Measurements from ENCODE around the gene AMER2. TPM values are rescaled to one million over a fixed set of nuclear protein-coding genes. Genes with fewer than 3 reads are reported as not detected.
"Not testable (repeated sequence)": the region's sequence is repeated elsewhere in the genome, so short reads cannot be mapped to it uniquely, and the experiment has no call there.

Gene AMER2
- total RNA-seq, 1 experiment from 2014 or later: not detected

DNA sequence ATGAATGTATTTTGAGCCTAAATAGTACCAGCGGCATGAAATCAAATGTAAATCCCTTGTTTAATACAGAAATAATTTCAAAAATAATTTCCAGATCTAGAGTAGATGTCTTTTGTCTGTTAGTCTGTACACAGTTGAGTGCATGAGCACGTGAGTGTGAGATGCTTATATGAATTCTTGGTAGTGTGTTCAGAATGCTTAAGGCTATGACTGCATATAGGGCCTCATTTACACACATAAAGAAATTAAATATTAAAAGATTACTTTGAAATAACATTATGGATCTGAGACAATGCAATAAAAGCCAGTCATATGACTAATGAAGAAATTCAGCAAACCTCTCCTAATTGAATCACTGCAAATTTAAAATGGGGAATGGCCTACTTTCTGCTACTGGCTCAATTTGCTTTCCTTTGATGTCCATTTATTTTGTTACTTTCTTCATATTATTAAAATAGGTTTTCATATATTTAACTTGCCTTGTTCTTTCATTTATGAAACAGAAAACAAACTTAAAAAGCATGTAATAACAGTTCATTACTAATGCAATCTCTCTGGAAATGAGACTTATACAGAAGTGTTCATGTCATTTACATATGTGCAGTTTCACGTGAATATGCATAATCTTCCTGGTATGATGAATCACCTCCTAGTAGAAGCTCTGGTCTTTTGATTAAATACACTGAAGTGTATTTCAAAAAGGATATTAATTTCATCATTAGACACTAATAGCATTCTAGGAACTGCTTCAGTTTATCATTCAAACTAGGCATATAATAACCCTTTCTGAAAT is 4.5 kb downstream of the AMER2 start:
- H3K27me3 Mint-ChIP-seq (ENCODE audit: unreplicated experiment): no peaks in the 10 kb centered on the region
- DNase-seq: no peak
- BruUV-seq (replicated peaks): no TSS peak
- intact Hi-C loops (cut with micrococcal nuclease; ENCODE audit: unreplicated experiment): no loop called here
- TF ChIP-seq, protein P1, sequence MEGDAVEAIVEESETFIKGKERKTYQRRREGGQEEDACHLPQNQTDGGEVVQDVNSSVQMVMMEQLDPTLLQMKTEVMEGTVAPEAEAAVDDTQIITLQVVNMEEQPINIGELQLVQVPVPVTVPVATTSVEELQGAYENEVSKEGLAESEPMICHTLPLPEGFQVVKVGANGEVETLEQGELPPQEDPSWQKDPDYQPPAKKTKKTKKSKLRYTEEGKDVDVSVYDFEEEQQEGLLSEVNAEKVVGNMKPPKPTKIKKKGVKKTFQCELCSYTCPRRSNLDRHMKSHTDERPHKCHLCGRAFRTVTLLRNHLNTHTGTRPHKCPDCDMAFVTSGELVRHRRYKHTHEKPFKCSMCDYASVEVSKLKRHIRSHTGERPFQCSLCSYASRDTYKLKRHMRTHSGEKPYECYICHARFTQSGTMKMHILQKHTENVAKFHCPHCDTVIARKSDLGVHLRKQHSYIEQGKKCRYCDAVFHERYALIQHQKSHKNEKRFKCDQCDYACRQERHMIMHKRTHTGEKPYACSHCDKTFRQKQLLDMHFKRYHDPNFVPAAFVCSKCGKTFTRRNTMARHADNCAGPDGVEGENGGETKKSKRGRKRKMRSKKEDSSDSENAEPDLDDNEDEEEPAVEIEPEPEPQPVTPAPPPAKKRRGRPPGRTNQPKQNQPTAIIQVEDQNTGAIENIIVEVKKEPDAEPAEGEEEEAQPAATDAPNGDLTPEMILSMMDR (IDR thresholded peaks at IDR 0.05; ENCODE audit: unreplicated experiment): no peak
- H3K27ac Mint-ChIP-seq (ENCODE audit: unreplicated experiment): no peak overlapping the region
- H3K36me3 Mint-ChIP-seq (ENCODE audit: insufficient read depth, unreplicated experiment): no peaks in the 10 kb centered on the region
- CTCF ChIA-PET: no interaction called here
- no peak overlapping the region for H3K4me3 Mint-ChIP-seq (ENCODE audit: low read depth, unreplicated experiment)
- H3K9me3 Mint-ChIP-seq (ENCODE audit: low read depth, unreplicated experiment): peaks cover 5% of the 10 kb centered on the region
- H3K4me1 Mint-ChIP-seq (ENCODE audit: low read depth, unreplicated experiment): no peaks in the 10 kb centered on the region

DNA sequence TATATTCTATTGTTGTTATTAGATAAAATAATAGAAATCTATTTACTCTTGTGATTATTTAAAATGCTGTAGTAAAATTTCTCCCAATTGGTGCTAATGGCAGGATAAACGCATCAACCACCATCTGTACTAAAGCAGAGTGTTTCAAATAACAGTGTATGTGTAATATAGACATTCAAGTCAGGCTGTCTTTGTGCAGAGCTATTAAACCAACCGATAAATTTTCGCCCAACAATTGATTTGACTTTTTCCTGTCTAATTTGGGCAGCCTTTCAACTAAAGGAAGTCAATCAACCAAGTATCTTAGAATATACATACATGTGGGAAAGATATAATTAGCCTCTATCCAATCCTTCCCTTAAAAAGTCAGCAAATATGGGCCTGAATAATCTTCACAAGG is 5.8 kb downstream of the AMER2 start:
- TF ChIP-seq, protein P1 (IDR thresholded peaks at IDR 0.05; ENCODE audit: unreplicated experiment): no peak
- CTCF ChIA-PET: no interaction called here
- Mint-ChIP-seq H3K27me3 (ENCODE audit: unreplicated experiment) (no peaks in the 10 kb centered on the region), H3K27ac (ENCODE audit: unreplicated experiment) (no peak overlapping the region), H3K9me3 (ENCODE audit: low read depth, unreplicated experiment) (no peaks in the 10 kb centered on the region), H3K4me3 (ENCODE audit: low read depth, unreplicated experiment) (no peak overlapping the region), H3K36me3 (ENCODE audit: insufficient read depth, unreplicated experiment) (no peaks in the 10 kb centered on the region), H3K4me1 (ENCODE audit: low read depth, unreplicated experiment) (no peaks in the 10 kb centered on the region)
- BruUV-seq (replicated peaks): no TSS peak
- DNase-seq: no peak
- intact Hi-C loops (cut with micrococcal nuclease; ENCODE audit: unreplicated experiment): no loop called here

DNA sequence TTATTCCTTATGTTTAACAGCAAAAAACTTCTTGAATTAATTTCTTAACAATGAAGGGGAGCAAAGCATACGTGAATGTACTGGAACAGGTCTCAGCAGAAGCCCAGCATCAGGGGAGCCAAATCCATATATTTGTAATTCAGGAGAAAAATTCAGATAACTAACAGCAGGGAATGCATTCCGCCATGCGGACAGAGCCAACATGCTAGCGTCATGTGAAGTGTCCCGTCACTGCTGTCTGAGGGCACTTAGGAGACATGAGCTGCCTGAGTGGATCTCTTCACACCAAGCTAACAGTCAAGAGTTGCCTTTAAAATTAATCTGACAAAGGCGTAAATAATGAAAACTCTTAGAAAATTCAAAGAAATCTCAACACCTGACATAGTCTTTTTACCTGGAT is 6.4 kb downstream of the AMER2 start:
- no peaks in the 10 kb centered on the region for H3K9me3 Mint-ChIP-seq (ENCODE audit: low read depth, unreplicated experiment)
- CTCF ChIA-PET: no interaction called here
- no TSS peak for BruUV-seq (replicated peaks)
- no peak for DNase-seq
- no peak overlapping the region for H3K27ac Mint-ChIP-seq (ENCODE audit: unreplicated experiment)
- no peaks in the 10 kb centered on the region for H3K4me1 Mint-ChIP-seq (ENCODE audit: low read depth, unreplicated experiment)
- H3K27me3 Mint-ChIP-seq (ENCODE audit: unreplicated experiment): no peaks in the 10 kb centered on the region
- intact Hi-C loops (cut with micrococcal nuclease; ENCODE audit: unreplicated experiment): no loop called here
- H3K36me3 Mint-ChIP-seq (ENCODE audit: insufficient read depth, unreplicated experiment): no peaks in the 10 kb centered on the region
- no peak overlapping the region for H3K4me3 Mint-ChIP-seq (ENCODE audit: low read depth, unreplicated experiment)
- TF ChIP-seq, protein P1 (IDR thresholded peaks at IDR 0.05; ENCODE audit: unreplicated experiment): no peak

DNA sequence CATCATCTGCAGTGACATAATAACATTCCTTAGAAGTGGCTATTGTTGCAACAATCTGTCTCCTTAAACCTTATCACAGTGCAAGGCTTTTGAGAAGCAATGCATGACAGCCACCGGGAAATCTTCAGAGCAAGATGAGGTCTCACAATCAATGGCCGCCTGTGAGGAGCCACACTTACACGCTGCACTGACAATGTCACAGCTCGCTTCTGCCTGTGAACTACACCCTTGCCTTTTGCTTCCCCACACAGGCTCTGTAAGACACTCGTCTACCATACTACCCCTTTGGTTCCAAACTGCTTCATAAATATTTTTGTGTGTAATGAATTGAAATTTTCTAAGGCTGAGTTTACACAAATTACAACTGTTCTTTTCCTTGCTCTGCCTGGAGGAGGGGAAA is 6.9 kb downstream of the AMER2 start:
- H3K27me3 Mint-ChIP-seq (ENCODE audit: unreplicated experiment); intact Hi-C loops (cut with micrococcal nuclease; ENCODE audit: unreplicated experiment); CTCF ChIA-PET; H3K36me3 Mint-ChIP-seq (ENCODE audit: insufficient read depth, unreplicated experiment); H3K4me1 Mint-ChIP-seq (ENCODE audit: low read depth, unreplicated experiment); DNase-seq; H3K4me3 Mint-ChIP-seq (ENCODE audit: low read depth, unreplicated experiment); H3K9me3 Mint-ChIP-seq (ENCODE audit: low read depth, unreplicated experiment); H3K27ac Mint-ChIP-seq (ENCODE audit: unreplicated experiment); BruUV-seq (replicated peaks): not testable (repeated sequence)

DNA sequence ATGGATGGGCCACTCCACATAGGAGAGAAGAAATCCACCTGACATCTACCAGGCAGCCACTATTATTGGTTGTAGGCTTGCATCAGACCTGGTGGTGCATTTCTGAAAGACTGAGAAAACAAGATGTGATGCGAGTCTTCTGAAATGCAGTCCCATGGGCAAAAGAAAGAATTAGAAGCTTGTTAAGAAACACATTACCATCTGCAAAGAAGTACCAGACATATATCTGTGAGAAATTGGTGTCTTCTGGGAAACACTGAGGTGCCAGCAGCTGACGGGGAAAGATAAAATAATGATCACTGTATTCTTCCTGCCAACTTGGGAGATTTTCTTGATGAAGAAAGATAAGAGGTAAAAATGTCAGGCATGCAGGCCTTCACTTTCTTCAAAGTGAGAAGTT is 14.4 kb downstream of the AMER2 start:
- Mint-ChIP-seq H3K4me1 (ENCODE audit: low read depth, unreplicated experiment) (no peaks in the 10 kb centered on the region), H3K27ac (ENCODE audit: unreplicated experiment) (no peak overlapping the region), H3K27me3 (ENCODE audit: unreplicated experiment) (peaks cover 41% of the 10 kb centered on the region), H3K36me3 (ENCODE audit: insufficient read depth, unreplicated experiment) (no peaks in the 10 kb centered on the region), H3K9me3 (ENCODE audit: low read depth, unreplicated experiment) (no peaks in the 10 kb centered on the region), H3K4me3 (ENCODE audit: low read depth, unreplicated experiment) (no peak overlapping the region)
- intact Hi-C loops (cut with micrococcal nuclease; ENCODE audit: unreplicated experiment): no loop called here
- DNase-seq: no peak
- CTCF ChIA-PET: no interaction called here
- no TSS peak for BruUV-seq (replicated peaks)
- TF ChIP-seq, protein P1 (IDR thresholded peaks at IDR 0.05; ENCODE audit: unreplicated experiment): no peak

All from Calu3 (cell line).